Nephron (organoid): Measurements from ENCODE around the gene GAB1.

ENCODE experiments used
- H3K27ac Mint-ChIP-seq, 3 experiments: 2 replicates each; pipeline ENCODE4 v1.8.0; 2020; ENCODE audit warnings: mixed read lengths in 3 of 3, mild to moderate bottlenecking in 2 of 3, moderate library complexity in 1 of 3
- H3K27me3 Mint-ChIP-seq: 2 replicates; pipeline ENCODE4 v1.8.0; 2021; ENCODE audit warnings: low read depth, mild to moderate bottlenecking, moderate library complexity, mixed read lengths
- H3K36me3 Mint-ChIP-seq: 2 replicates; pipeline ENCODE4 v1.8.0; 2020; ENCODE audit warnings: low read depth, mixed read lengths
- H3K4me1 Mint-ChIP-seq: 2 replicates; pipeline ENCODE4 v1.8.0; 2020; ENCODE audit warnings: mixed read lengths
- H3K4me3 Mint-ChIP-seq, 3 experiments: 2 replicates each; pipeline ENCODE4 v1.8.0; 2020; ENCODE audit warnings: mild to moderate bottlenecking in 3 of 3, mixed read lengths in 3 of 3, moderate library complexity in 2 of 3
- H3K9me3 Mint-ChIP-seq: 2 replicates; pipeline ENCODE4 v1.8.0; 2020; ENCODE audit warnings: mixed read lengths
- CTCF ChIP-seq, 3 experiments: fragments of 200-600 bp; sonication (generic); IDR thresholded peaks; one replicate each; pipeline ENCODE4 v1.5.0; 2021; ENCODE audit warnings: antibody characterized with exemption in 3 of 3; ENCODE audit not compliant: unreplicated experiment in 3 of 3

Gene GAB1

GRCh38 chr4:143424276-143424675 is 87.6 kb downstream of the GAB1 start:
- H3K27ac Mint-ChIP-seq, result no peak overlapping the region
- H3K4me1 Mint-ChIP-seq, result peaks cover 6% of the 10 kb centered on the region
- H3K9me3 Mint-ChIP-seq, result peaks cover 12% of the 10 kb centered on the region
- no peak for TF ChIP-seq CTCF (IDR thresholded peaks at IDR 0.05; ENCODE audit: unreplicated experiment in 3 of 3)
- peaks cover 39% of the 10 kb centered on the region for H3K36me3 Mint-ChIP-seq
- no peak overlapping the region for H3K4me3 Mint-ChIP-seq
- no peaks in the 10 kb centered on the region for H3K27me3 Mint-ChIP-seq

DNA sequence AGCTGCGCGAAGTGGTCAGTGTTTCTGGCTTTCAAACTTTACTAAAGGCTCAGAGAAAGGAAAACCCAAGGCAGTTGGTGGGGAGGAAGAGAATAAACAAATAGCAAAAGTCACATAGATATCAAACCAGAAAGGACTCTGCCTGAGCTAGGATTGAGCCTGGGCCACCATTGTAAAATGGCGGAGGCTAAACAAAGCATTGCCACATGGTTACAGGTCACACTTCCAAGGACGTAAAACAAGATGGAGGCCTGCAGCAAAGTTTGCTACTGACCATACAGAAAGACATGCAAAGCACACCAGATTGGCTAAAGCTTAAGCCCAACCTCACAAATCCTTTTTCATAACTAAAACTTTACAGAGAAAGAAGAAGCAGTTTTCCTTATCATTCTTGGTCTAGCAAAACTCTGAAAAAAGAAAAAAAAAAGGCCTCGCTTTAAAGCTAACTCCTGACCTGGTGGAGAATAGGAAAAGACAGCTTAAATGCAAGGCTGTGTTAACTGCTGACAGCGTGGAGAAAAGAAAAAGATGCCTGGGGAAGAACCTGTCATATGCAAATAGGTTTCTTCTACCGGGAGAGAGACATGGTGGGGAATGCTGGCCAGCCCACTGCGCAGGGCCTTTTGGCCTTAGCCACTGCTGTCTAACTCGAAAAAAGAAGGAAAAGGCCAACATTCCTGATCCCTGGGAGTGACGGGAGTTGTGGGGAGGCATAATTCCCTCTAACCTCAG is 95.0 kb downstream of the GAB1 start:
- Mint-ChIP-seq H3K4me1 (no peaks in the 10 kb centered on the region), H3K27ac (peak overlapping the region in 1 of 3 experiments; percentile 13), H3K36me3 (peaks cover 79% of the 10 kb centered on the region), H3K27me3 (no peaks in the 10 kb centered on the region), H3K9me3 (peaks cover 26% of the 10 kb centered on the region), H3K4me3 (no peak overlapping the region)
- TF ChIP-seq CTCF (IDR thresholded peaks at IDR 0.05; ENCODE audit: unreplicated experiment in 3 of 3), result no peak

- Mint-ChIP-seq H3K27me3 (no peaks in the 10 kb centered on the region), H3K4me1 (no peaks in the 10 kb centered on the region), H3K9me3 (peaks cover 24% of the 10 kb centered on the region), H3K27ac (peak overlapping the region in 1 of 3 experiments; percentile 16), H3K4me3 (no peak overlapping the region), H3K36me3 (peaks cover 79% of the 10 kb centered on the region)
- no peak for TF ChIP-seq CTCF (IDR thresholded peaks at IDR 0.05; ENCODE audit: unreplicated experiment in 3 of 3)
These were observed 95.5 kb downstream of the GAB1 start for GRCh38 chr4:143432258-143432591.

DNA sequence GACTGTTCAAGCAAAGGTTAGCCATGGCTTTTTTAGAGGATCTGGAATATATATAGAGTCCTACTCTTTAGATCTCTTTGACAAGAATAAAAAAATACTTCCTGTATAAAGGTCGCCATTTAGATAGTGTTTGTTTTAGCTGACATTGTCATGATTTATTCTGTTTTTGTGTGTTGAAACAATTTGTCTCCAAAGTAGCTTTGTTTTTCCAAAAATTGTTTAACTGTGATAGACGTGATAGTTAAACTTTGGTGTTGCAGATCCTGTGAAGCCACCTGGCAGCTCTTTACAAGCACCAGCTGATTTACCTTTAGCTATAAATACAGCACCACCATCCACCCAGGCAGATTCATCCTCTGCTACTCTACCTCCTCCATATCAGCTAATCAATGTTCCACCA is 96.6 kb downstream of the GAB1 start:
- Mint-ChIP-seq H3K27me3 (no peaks in the 10 kb centered on the region), H3K4me3 (no peak overlapping the region), H3K27ac (peak overlapping the region in 1 of 3 experiments; percentile 16), H3K9me3 (peaks cover 17% of the 10 kb centered on the region), H3K36me3 (peaks cover 80% of the 10 kb centered on the region), H3K4me1 (no peaks in the 10 kb centered on the region)
- TF ChIP-seq CTCF (IDR thresholded peaks at IDR 0.05; ENCODE audit: unreplicated experiment in 3 of 3), result no peak

GRCh38 chr4:143435955-143436354 is 99.3 kb downstream of the GAB1 start:
- no peak overlapping the region for H3K27ac Mint-ChIP-seq
- no peak overlapping the region for H3K4me3 Mint-ChIP-seq
- peaks cover 82% of the 10 kb centered on the region for H3K36me3 Mint-ChIP-seq
- H3K4me1 Mint-ChIP-seq, result no peaks in the 10 kb centered on the region
- no peak for TF ChIP-seq CTCF (IDR thresholded peaks at IDR 0.05; ENCODE audit: unreplicated experiment in 3 of 3)
- H3K27me3 Mint-ChIP-seq, result no peaks in the 10 kb centered on the region
- H3K9me3 Mint-ChIP-seq, result peaks cover 3% of the 10 kb centered on the region

DNA sequence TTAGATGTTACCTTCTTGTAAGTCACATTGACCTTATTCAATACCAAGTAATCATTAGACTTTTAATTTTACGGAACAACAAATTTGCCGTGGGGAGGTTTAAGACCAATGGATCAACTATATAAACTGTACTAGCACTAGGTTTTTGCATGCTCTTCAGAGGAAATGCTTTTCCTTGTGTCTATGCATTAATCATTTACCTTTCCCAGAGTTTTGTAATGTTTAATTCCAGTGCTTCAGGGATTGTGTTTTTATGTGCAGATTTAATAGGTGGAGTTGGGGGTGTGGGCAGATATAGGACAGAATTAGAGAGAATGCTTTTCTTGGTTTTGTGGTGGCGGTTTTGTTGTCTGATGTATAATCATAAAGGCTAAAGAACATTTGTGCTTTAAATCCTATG is 100.8 kb downstream of the GAB1 start:
- H3K27ac Mint-ChIP-seq, result no peak overlapping the region
- peaks cover 5% of the 10 kb centered on the region for H3K4me1 Mint-ChIP-seq
- H3K36me3 Mint-ChIP-seq, result peaks cover 77% of the 10 kb centered on the region
- no peaks in the 10 kb centered on the region for H3K9me3 Mint-ChIP-seq
- H3K4me3 Mint-ChIP-seq, result no peak overlapping the region
- no peak for TF ChIP-seq CTCF (IDR thresholded peaks at IDR 0.05; ENCODE audit: unreplicated experiment in 3 of 3)
- no peaks in the 10 kb centered on the region for H3K27me3 Mint-ChIP-seq
